ENCODE results near the gene SIN3A.

DNA sequence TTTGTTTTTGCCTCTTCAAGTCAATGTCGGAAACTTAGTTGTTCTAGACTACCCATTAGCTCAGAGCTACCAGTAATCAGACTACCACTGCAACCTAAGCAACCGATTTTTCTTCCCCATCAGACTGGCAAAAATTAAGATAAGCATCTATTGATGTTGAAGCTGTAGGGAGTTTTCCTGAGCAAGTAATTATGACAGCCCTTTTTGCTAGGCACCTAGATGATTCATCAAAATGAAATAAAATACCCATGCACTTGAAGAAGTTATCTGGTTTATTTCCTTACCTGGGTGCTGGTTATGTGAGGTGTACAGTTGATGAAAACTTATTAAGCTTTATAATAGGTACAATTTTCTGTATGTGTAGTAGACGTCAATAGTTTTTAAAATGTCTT, 116.2 kb downstream of the SIN3A start:
- no peak for TF ChIP-seq POLR2A (IDR thresholded peaks at IDR 0.05)
- TF ChIP-seq, protein P1, sequence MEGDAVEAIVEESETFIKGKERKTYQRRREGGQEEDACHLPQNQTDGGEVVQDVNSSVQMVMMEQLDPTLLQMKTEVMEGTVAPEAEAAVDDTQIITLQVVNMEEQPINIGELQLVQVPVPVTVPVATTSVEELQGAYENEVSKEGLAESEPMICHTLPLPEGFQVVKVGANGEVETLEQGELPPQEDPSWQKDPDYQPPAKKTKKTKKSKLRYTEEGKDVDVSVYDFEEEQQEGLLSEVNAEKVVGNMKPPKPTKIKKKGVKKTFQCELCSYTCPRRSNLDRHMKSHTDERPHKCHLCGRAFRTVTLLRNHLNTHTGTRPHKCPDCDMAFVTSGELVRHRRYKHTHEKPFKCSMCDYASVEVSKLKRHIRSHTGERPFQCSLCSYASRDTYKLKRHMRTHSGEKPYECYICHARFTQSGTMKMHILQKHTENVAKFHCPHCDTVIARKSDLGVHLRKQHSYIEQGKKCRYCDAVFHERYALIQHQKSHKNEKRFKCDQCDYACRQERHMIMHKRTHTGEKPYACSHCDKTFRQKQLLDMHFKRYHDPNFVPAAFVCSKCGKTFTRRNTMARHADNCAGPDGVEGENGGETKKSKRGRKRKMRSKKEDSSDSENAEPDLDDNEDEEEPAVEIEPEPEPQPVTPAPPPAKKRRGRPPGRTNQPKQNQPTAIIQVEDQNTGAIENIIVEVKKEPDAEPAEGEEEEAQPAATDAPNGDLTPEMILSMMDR (IDR thresholded peaks at IDR 0.05), result no peak

All from lower leg skin (tissue), 3 donors.